ENCODE data around the gene MAPRE3.

MAPRE3 gene

DNA sequence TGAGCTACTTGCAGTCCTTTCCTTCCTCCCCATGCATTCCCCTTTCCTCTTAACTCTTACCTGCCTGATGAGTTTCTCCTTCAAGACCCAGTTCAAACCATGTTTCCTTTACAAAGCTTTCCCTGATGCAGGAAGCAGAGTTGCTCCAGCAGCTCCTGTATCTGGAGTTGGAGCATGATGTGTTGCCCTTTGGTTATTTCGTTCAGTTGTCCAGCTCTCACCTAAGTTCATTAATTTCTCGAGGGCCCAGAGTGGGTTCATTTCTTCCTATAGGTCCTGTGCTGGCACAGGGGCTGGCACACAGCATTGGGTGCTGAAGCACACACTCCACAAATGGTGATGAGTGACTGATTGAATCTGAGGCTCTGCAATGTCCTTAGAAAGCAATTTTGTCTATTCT, 39.3 kb downstream of the MAPRE3 start:
- H3K4me3 ChIP-seq (ENCODE audit: low read length): no peak overlapping the region
- TF ChIP-seq, protein P1, sequence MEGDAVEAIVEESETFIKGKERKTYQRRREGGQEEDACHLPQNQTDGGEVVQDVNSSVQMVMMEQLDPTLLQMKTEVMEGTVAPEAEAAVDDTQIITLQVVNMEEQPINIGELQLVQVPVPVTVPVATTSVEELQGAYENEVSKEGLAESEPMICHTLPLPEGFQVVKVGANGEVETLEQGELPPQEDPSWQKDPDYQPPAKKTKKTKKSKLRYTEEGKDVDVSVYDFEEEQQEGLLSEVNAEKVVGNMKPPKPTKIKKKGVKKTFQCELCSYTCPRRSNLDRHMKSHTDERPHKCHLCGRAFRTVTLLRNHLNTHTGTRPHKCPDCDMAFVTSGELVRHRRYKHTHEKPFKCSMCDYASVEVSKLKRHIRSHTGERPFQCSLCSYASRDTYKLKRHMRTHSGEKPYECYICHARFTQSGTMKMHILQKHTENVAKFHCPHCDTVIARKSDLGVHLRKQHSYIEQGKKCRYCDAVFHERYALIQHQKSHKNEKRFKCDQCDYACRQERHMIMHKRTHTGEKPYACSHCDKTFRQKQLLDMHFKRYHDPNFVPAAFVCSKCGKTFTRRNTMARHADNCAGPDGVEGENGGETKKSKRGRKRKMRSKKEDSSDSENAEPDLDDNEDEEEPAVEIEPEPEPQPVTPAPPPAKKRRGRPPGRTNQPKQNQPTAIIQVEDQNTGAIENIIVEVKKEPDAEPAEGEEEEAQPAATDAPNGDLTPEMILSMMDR (conservative IDR thresholded peaks at IDR 0.05; ENCODE audit: low read length): no peak
- no peak for DNase-seq (ENCODE audit: low read depth)

DNA sequence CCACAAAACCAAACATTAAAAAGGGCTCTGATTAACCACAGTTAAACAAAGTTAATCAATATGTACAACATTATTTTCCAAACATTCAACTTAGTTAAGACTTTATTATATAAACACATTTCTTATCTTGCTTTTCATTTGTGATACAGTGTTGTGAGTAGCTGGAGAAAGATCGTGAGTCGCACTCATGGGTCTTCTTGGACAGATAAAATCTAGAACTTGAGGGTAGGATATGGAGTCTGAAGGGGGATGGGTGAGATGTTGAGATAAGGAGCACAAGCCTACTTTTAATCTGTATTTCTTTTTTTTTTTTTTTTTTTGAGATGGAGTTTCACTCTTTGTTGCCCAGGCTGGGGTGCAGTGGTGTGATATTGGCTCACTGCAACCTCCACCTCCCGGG, 39.7 kb downstream of the MAPRE3 start:
- no peak overlapping the region for H3K4me3 ChIP-seq (ENCODE audit: low read length)
- no peak for DNase-seq (ENCODE audit: low read depth)
- TF ChIP-seq, protein P1 (conservative IDR thresholded peaks at IDR 0.05; ENCODE audit: low read length): no peak

DNA sequence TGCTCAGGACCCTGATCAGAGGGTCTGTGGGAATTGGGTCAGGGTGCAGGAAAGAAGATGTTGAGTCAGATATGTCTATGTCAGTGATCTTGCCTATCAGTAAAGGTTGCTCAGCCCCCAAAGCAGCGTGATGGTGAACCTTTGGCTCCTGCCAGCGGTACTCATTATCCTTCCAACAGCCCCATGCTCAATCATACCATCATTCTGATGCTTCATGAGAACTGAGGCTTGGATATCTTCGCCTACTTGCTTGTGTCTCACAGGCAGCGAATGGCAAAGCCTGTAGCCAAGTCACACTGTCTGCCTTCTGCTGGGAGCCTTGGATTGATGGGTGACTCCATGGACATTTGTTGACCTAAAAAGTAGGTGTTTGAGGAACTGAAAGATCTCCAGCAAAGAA, 43.3 kb downstream of the MAPRE3 start:
- DNase-seq (ENCODE audit: low read depth): no peak
- H3K4me3 ChIP-seq (ENCODE audit: low read length): no peak overlapping the region
- TF ChIP-seq, protein P1 (conservative IDR thresholded peaks at IDR 0.05; ENCODE audit: low read length): no peak

DNA sequence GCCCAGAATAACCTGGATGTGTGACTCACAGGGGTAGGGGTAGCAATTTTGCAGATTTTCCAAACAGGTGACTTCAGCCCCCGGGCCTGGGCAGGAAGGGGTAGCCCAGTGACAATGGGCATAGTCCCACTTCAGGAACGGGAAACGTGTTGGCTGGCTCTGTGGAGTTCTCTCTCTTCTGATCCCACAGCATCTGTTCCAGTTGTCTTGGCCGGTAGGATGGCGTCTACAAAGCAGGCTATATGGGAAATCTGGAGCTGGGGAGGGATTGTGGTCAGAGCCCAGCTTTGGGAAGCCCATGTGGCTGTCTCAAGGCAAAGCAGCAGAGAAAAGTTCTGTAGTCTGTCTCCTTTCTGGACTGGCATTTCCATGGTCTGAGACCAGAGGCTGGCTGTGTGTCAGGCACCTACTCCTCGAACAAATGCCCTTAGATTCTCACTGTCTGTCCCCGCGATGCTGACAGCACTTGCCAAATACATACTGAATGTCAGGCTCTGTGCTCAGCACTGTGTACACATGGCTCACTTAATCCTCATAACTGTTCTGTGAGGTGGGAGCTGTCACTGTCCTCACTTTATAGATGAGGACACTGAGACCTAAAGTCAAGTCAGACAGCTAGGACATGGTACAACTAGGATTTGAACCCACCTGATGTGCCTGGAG, 44.5 kb downstream of the MAPRE3 start:
- no peak for DNase-seq (ENCODE audit: low read depth)
- TF ChIP-seq, protein P1 (conservative IDR thresholded peaks at IDR 0.05; ENCODE audit: low read length): no peak

DNA sequence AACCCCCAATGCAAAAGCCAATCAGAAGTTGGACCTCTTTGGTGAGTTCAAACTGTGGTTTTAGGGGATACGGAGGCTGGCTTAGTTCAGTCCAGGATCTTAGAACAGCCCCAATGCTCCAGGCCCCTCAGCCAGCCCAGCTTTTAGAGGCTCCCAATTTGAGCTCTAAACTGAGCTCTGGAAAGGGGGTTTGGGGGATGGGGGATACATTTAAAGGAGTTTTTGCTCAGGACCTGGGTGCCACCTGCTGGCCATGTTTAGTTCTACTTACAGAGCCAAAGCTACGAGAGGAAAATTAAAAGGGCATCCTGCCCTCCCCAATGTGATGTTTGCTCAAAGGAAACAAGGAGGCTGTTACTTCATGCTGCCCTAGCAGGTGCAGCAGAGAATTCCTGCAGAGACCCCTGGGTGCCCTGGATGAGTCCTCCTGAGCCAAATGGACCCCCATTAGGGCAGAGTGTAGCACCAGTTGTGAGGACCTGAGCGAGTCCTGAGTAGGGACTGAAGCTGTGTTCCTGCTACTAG, 46.4 kb downstream of the MAPRE3 start:
- TF ChIP-seq, protein P1 (conservative IDR thresholded peaks at IDR 0.05; ENCODE audit: low read length): peak; percentile 78
- no peak overlapping the region for H3K4me3 ChIP-seq (ENCODE audit: low read length)
- DNase-seq (ENCODE audit: low read depth): peak; percentile 70

More for the DNA sequence above, 44.5 kb downstream of the MAPRE3 start:
- no peak overlapping the region for H3K4me3 ChIP-seq (ENCODE audit: low read length)

DNA sequence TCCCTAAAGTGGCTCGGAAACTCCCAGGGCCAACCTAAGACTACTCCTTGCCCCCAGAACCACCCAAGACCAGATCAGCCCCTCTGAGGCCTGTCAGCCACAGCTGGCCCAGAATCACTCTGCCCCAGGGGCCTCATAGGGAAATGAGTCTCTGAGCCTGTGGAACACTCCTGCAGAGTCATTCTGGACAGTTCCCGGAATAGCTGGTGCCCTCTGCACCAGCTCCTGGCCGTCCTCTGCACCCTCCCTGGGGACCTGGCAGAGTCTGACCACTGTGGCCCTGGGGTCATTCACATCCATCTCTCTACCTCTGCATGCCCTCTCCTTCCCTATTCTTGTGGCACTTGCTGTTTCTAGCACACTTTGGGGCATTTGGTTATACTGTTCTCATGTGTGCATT, 47.7 kb downstream of the MAPRE3 start:
- TF ChIP-seq, protein P1 (conservative IDR thresholded peaks at IDR 0.05; ENCODE audit: low read length): no peak
- no peak overlapping the region for H3K4me3 ChIP-seq (ENCODE audit: low read length)
- DNase-seq (ENCODE audit: low read depth): no peak

DNA sequence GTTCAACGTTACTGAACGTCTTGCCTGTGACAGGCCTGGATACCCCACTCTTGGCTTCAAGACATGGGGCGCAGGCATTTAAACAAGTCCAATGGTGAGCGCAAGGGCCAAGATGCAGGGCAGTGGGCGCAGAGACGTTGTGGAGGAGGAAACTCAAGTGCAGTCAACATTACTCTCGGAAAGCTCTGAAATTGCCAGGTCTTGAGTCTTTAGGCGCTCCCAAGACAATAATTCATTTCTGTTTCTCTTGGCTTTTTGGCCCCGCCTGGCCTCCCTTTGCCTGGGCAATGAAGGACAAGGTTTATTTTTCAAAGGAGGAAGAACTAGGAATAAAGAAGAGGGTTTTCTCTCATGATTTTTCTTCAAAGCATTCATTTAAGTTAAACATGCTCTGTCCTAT, 49.0 kb downstream of the MAPRE3 start:
- TF ChIP-seq, protein P1 (conservative IDR thresholded peaks at IDR 0.05; ENCODE audit: low read length): no peak
- DNase-seq (ENCODE audit: low read depth): no peak
- no peak overlapping the region for H3K4me3 ChIP-seq (ENCODE audit: low read length)

Data from AG10803 (cell line).